HG02938 (cell line): ENCODE results near the gene SH2D2A.
"Not testable (repeated sequence)": the region's sequence is repeated elsewhere in the genome, so short reads cannot be mapped to it uniquely, and the experiment has no call there.

Experiments
- ATAC-seq: cut with Tn5 transposase; IDR thresholded peaks from one replicate; pipeline ENCODE4 v1.9.1; 2021; ENCODE audit warnings: mild to moderate bottlenecking, moderate library complexity; ENCODE audit not compliant: unreplicated experiment

SH2D2A gene

DNA sequence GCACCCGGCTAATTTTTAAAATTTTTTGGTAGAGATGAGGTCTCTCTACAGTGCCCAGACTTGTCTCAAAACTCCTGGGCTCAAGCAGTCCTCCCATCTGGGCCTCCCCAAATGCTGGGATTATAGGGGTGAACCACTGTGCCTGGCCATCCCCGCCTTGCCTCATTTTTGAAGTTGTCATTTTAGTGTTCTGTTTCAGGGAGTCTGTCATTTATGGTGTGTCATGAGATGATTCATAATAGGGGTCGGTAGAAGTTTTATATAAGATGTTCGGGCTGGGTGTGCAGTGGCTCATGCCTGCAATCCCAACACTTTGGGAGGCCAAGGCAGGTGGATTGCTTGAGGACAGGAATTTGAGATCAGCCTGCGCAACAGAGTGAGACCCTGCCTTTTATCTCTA lies 40.8 kb downstream of the SH2D2A start:
- no peak for ATAC-seq

DNA sequence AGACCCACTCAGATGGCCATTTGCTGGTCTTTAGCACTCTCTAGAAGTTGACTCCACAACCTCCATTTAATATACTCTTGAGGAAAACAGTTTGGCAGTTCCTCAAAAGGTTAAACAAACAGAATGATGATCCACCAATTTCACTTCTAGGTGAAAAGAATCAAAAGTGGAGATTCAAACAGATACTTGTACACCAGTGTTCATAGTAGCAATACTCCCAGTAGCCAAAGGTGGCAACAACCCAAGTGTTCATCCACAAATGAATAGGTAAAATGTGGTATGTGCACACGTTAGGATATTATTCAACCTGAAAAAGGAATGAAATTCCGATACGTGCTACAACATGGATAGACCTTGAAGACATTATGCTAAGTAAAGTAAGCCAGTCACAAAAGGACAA lies 43.0 kb downstream of the SH2D2A start:
- no peak for ATAC-seq

DNA sequence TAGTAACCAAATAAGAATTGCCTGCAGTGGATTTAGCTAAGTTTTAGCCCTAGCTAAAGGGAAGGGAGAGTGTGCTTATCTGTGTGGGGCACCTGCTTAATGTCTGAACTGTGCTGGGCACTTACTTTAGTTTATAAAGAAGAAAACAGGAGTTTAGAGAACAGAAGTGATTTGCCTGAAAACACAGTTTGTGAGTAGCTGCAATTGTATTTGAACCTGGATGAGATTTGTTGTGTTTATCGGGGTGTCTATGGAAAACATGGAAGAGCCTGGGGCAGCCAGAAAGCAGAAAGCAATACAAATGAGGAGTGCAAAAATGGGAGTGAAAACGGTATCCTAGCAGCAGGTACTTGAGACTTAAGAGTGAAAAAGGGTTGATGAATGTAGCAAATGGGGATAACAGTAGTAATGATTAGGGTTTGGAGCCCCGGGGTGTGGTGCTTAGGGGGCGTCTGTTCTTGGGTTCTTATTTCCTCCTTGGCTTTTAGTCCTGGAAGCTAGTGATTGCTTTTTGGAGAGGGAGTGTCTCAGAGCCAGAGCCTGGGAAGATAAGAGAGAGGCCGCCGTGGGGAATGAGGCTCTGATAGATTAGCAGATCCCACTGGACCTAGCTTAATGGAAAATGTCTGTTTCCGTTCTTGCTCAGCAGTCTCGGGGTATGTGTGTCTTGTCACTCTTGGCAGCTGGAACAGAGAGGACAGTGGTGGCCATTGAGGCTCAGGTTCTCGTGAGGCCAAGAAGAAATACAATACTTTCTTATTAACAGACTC lies 43.7 kb downstream of the SH2D2A start:
- no peak for ATAC-seq

DNA sequence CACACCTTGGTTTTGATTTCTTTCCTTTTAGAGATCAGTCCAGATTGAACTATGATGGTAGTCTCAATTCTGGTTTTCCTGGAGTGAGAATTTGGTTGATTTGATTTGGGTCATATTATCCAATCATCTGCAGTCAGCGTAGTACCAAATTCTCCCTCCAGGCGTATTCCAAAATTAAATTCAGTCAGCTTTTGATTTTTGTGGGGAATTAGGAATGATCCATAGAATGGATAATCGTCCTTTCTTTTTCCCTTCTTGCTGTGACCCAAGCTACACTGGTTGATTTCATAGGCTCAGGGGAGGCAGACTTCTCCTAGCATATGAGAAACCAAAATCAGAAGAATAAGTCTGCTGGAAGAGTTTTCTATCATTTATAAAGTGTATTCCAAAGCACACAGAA lies 44.4 kb downstream of the SH2D2A start:
- ATAC-seq = no peak

DNA sequence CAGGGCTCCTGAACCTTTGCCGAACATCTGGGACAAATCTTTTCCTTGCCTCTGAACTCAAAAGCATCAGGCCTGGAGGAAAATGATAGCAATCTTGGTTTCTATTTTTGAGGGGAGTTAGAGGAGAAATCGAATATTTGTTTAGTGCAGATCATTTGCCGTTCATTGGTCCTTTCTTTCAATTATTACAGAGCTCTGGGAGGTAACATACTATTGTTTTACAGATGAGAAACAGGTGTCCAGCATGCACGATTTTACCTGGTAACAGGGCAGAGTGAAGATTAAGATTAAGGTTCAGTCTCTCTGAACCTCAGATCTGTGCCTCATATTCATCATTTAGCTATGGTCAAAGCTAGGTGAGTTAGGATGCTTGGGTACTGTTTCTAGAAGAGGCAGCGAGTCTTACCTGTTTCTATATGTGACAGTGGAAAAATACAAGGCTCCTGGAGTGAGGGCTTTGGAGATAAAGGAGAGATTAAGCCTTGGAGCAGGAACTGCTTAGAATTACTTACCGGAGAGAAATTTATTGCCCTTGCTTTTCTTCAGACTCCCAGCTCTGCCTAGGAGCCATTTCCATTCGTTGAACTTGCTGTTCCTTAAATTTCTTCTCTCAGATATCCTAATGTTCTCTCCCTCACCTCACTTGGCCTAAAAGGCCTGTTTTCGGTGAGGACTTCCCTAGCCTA lies 47.9 kb downstream of the SH2D2A start:
- no peak for ATAC-seq

DNA sequence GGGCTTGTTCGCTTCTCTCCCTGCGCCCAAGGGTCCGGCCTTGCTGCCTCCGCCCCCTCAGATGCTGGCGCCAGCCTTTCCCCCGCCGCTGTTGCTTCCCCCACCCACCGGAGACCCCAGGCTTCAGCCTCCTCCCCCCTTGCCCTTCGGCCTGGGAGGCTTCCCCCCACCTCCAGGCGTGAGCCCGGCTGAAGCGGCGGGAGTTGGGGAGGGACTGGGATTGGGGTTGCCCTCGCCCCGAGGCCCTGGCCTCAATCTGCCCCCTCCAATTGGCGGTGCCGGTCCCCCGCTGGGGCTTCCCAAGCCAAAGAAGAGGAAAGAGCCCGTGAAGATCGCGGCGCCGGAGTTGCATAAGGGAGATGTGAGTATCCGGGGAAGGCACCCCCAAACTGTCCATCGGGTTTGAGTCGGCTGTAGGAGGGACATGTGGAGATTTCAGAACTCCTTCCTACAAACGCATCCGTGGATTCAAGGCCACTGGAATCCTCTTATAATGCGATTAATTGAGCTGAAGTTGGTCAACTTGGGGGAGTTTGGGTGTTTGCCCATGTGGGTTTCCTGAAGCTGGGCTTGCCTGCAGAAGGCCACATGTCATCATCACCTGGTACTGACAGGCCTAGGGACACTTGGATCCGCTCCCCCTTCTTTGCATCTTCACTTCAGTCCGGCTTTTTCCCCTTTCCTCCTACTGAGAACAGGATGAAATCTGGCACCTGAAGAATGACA lies 48.6 kb downstream of the SH2D2A start:
- no peak for ATAC-seq

DNA sequence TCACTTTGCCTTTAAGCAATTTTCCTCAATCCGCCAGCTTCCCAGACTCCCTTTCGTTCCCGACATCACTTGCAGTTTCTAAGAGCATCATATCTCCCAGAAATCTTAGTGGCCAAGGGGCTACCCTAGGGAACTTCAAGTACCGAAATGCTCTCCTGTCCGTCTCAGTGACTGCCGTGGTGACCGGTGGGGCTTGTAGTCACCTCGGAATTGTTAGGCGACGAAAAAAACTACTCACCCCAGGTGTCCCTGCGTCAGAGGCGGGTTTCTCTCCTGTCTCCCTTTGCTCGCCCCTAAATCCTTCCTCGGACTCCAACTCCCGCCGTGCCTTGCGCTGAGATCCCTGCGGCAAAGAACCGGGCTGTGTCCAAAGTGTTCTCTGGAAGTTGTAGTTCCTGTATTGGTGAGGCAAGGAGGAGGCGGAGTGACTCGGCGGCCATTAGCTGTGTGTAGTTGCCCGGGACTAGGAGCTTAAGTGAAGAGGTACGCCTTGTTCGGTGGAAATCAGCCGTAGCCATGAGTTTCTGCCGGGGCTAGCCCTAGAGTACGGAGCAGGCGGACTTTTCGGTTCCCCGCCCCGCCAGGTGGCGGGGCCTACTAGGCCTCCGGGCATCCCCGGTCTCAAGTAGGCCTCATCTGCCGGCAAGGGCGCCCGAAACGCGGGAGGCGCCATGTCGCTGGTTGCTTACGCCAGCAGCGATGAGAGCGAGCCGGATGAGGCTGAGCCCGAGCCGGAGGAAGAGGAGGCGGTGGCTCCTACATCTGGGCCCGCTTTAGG lies 49.4 kb downstream of the SH2D2A start, which contains the start of gene PRCC:
TSS of gene PRCC (plus strand) at position 435 of the 778 bp plus-strand sequence. CDS start at position 672, 237 bp downstream.
- ATAC-seq = peak; percentile 92

DNA sequence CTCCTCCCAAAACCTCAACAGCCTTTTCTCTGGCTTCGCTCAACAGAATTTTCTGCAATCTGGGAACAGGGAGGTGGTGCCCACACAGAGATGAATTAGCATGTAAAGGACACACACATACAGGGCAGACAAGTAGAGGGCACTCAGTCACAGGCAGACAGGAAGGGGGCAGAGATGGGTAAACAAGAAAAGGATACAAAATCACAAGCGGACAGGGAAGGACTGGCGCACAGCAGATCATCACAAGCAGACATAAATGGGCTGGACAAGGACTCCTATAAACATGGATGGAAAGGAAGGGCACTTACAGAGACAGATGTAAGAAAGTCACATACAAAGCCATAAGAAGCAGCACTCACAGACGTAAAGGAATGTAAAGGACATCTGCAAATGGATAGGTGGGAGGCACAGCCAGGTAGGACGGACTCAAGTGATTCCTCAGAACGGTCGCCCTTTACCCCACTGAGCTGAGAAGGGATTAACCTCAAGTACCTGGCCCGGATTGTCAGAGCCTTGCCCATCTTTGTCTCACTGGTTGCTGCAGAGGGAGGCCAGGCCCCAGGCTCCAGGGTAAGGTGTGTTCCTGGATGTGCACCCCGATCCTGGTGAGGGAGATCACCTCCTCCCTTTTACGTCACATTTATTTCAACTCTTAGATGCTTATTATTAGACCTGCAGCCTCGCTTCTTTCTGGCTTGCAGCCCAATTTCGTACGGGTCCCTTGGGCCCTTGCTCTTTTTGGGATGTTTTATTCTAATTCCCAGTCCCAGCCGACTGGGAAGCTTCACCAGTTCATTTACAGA lies 50.1 kb downstream of the SH2D2A start:
- ATAC-seq = peak; percentile 15

DNA sequence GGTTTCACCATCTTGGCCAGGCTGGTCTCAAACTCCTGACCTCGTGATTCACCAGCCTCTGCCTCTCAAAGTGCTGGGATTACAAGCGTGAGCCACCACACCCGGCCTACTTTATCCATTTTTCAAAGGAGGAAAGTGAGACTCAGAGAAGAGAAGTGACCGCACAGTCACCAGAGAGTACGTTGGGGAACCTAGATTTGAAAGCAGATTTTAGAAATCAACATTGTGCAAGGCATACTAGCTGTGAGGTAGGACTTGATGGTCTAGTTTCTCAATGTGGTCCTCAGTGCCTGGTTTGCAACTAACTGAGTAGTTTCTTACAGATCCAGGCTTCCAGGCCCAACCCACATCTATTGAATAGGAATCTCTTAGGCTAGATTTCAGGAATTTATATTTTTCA lies 51.0 kb downstream of the SH2D2A start:
- ATAC-seq = no peak

DNA sequence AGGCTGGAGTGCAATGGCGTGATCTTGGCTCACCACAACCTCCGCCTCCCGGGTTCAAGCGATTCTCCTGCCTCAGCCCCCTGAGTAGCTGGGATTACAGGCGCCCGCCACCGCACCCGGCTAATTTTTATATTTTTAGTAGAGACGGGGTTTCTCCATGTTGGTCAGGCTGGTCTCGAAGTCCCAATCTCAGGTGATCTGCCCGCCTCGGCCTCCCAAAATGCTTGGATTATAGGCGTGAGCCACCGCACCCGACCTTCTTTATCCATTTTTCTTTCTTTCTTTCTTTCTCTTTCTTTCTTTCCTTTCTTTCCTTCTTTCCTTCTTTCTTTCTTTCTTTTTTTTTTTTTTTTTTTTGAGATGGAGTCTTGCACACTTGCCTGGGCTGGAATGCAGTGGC lies 51.5 kb downstream of the SH2D2A start:
- not testable (repeated sequence) for ATAC-seq

DNA sequence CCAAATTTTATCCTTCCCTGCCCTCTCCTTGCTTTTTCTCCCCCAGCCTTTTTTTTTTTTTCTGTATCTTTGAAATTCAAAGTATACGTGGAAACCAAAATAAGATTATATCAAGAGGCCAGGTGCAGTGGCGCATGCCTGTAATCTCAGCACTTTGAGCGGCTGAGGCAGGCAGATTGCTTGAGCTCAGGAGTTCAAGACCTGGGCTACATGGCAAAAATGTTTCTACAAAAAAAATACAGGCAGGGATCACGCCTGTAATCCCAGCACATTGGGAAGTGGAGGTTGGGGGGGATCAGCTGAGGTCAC lies 55.9 kb downstream of the SH2D2A start:
- ATAC-seq = no peak

DNA sequence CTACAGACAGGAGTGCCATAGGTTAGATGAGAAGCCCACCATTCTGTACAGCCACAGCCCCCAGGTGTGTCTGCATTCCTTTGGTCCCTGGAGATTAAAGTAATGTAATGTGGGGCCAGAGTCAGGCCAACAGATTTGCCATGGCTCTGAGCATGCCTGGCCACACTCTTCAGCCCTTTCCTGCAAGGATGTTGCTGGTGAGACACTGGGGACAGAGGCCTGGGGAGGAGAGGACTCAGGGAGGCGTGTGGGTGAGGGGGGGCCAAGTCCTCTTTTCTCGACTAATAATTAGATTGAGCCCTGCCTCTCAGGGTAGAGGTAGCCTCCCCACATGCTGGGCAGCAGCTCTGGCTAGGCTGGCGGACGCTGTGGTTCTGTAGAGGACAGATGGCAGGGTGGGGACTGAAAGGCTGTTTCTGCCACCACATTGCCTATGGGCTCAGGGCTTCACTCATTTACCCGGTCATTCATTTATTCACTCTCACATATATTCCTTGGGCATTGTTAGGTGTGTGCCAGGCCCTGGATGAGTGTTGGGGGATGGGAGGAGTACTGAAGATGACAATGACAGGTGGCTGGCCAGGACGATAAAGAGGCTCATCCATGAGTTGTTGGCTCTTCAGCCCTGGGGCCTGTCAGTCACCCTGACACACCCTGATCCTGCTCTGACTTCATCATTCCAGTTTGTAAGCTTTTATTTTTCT lies 56.4 kb downstream of the SH2D2A start:
- ATAC-seq = no peak

DNA sequence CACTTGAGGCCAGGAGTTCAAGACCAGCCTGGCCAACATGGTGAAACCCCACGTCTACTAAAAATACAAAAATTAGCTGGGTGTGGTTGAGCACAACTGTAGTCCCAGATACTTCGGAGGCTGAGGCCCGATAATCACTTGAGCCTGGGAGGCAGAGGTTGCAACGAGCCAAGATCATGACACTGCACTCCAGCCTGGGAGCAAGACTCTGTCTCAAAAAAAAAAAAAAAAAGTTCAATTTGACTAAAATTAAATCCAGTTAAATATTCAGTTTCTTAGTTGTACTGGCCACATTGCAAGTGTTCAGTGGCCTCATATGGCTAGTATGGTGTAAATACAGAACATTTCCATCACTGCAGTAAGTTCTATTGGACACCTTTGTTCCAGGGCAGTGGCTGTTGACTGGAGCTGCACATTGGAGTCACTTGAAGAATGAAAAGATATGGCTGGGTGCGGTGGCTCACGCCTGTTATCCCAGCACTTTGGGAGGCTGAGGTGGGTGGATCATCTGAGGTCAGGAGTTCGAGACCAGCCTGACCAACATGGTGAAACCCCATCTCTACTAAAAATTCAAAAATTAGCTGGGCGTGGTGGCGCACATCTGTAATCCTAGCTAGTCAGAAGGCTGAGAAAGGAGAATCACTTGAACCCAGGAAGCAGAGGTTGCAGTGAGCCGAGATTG lies 58.9 kb downstream of the SH2D2A start:
- ATAC-seq = not testable (repeated sequence)

DNA sequence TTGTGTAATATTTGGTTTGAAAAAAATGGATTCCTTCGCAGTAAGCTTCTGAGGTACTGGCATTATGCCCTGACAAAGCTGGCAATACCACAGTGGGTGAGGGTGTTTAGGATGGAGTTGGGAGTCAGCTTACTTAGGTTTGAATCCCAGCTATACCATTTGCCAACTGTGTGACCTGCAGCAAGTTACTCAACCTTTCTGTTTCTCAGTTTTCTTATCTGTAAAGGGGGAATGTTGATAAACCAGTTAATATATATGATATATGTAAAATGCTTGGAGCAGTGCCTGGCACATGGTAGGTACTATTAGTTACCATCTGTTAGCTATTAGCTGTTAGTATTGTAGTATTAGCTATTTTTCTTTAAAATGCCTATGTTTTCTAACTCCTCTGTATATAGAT lies 60.3 kb downstream of the SH2D2A start:
- ATAC-seq = no peak
